DND-41 (cell line): ENCODE measurements around the gene AK8.

Experiments used
- EZH2 ChIP-seq: IDR thresholded peaks from 3 replicates; pipeline ENCODE4 v1.6.1; 2012; ENCODE audit warnings: borderline replicate concordance, low read depth, mild to moderate bottlenecking, moderate library complexity, low read length, inconsistent platforms; ENCODE audit not compliant: severe bottlenecking
- TF ChIP-seq, protein P1 (sequence below): IDR thresholded peaks from 2 replicates; pipeline ENCODE4 v1.5.1; 2012; ENCODE audit warnings: borderline replicate concordance, low read length, moderate library complexity, mild to moderate bottlenecking; ENCODE audit not compliant: poor library complexity, severe bottlenecking; ENCODE audit errors: extremely low read depth

DNA sequence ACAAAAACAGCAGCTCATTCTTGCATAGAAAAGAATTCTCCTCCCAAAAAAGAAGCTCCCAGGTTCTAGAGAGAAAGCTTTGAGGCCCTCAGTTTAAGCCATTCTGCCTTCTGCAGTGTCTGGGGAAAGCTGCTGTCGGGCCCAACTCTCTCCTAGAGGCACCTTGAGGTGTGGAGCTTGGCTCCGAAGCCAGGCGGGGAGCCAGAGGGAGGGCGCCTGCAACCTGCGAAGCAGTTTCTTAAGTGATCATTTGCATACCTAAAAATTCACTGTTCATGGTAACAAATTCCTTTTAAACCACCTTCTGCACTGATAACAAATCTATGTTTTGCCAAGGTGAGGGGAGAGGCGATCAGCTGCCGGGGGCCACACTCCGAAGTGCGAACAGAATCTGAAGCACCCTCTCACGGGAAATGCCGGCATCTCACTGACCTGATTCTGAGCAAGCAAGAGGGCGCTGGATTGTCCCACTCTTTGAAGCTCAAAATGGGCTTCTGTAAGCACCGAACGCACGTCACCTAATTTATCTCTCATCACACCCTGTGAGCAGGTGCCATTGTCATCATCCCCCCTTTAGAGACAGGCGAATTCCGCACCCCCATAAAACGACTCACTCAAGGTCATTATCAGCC lies 121.8 kb downstream of the AK8 start:
- TF ChIP-seq, protein P1, sequence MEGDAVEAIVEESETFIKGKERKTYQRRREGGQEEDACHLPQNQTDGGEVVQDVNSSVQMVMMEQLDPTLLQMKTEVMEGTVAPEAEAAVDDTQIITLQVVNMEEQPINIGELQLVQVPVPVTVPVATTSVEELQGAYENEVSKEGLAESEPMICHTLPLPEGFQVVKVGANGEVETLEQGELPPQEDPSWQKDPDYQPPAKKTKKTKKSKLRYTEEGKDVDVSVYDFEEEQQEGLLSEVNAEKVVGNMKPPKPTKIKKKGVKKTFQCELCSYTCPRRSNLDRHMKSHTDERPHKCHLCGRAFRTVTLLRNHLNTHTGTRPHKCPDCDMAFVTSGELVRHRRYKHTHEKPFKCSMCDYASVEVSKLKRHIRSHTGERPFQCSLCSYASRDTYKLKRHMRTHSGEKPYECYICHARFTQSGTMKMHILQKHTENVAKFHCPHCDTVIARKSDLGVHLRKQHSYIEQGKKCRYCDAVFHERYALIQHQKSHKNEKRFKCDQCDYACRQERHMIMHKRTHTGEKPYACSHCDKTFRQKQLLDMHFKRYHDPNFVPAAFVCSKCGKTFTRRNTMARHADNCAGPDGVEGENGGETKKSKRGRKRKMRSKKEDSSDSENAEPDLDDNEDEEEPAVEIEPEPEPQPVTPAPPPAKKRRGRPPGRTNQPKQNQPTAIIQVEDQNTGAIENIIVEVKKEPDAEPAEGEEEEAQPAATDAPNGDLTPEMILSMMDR, result no peak
- TF ChIP-seq EZH2, result no peak
